WTC11 (cell line): ENCODE results near the gene MORC4. TPM values are rescaled to one million over a fixed set of nuclear protein-coding genes. Genes with fewer than 3 reads are reported as not detected.

ENCODE experiments used
- ATAC-seq: fragments of 200-7000 bp; cut with Tn5 transposase; 2 replicates; pipeline ENCODE4 v1.10.0; 2021; ENCODE audit warnings: mild to moderate bottlenecking, moderate library complexity
- CTCF ChIA-PET: fragments of 300-600 bp; sonication (Branson Sonifier 250); formaldehyde crosslinking; loops from one replicate; lab custom pipeline; 2021; ENCODE audit warnings: antibody characterized with exemption; lab: Charles Lee
- POLR2A ChIA-PET: fragments of 350-600 bp; sonication (Branson Sonifier 250); formaldehyde crosslinking; loops from one replicate; lab custom pipeline; 2021; ENCODE audit warnings: antibody characterized with exemption; lab: Charles Lee
- DNase-seq: peaks from one replicate; pipeline ENCODE4 v3.0.0; 2021; ENCODE audit warnings: low spot score
- H3K27ac Mint-ChIP-seq: 2 replicates; pipeline ENCODE4 v1.8.0; 2021; ENCODE audit warnings: mixed read lengths
- H3K27me3 Mint-ChIP-seq: 2 replicates; pipeline ENCODE4 v1.8.0; 2021; ENCODE audit warnings: low read depth, mild to moderate bottlenecking, moderate library complexity, mixed read lengths
- H3K36me3 Mint-ChIP-seq: 2 replicates; pipeline ENCODE4 v1.8.0; 2021; ENCODE audit warnings: mixed read lengths
- H3K4me1 Mint-ChIP-seq: 2 replicates; pipeline ENCODE4 v1.8.0; 2022; ENCODE audit warnings: mixed read lengths
- H3K4me3 Mint-ChIP-seq: 2 replicates; pipeline ENCODE4 v1.8.0; 2021; ENCODE audit warnings: mild to moderate bottlenecking, moderate library complexity, mixed read lengths
- H3K9me3 Mint-ChIP-seq: 2 replicates; pipeline ENCODE4 v1.8.0; 2021; ENCODE audit warnings: mixed read lengths
- EMX1 ChIP-seq: fragments of 250-450 bp; sonication (Bioruptor Pico); IDR thresholded peaks from 2 replicates; pipeline ENCODE4 v1.8.0; 2021; ENCODE audit warnings: mild to moderate bottlenecking
- ESRRA ChIP-seq: sonication (generic); formaldehyde crosslinking; IDR thresholded peaks from 2 replicates; pipeline ENCODE4 v1.8.1; 2022; ENCODE audit warnings: mild to moderate bottlenecking, missing genetic modification reagents, borderline replicate concordance
- JAZF1 ChIP-seq: fragments of 250-450 bp; sonication (Bioruptor Pico); IDR thresholded peaks from 2 replicates; pipeline ENCODE4 v1.9.0; 2021; ENCODE audit warnings: moderate library complexity, mild to moderate bottlenecking, inconsistent platforms
- JUN ChIP-seq: sonication (generic); formaldehyde crosslinking; IDR thresholded peaks from 2 replicates; pipeline ENCODE4 v1.8.0; 2023; ENCODE audit warnings: mild to moderate bottlenecking, missing genetic modification reagents
- NR2C2 ChIP-seq: sonication (generic); formaldehyde crosslinking; IDR thresholded peaks from 2 replicates; pipeline ENCODE4 v1.8.0; 2022; ENCODE audit warnings: mild to moderate bottlenecking, missing genetic modification reagents
- RELA ChIP-seq: sonication (generic); formaldehyde crosslinking; IDR thresholded peaks from 2 replicates; pipeline ENCODE4 v1.8.1; 2022; ENCODE audit warnings: missing genetic modification reagents, mild to moderate bottlenecking, borderline replicate concordance
- SOX15 ChIP-seq: fragments of 250-450 bp; sonication (Bioruptor Pico); IDR thresholded peaks from 2 replicates; pipeline ENCODE4 v1.9.0; 2021; ENCODE audit warnings: mild to moderate bottlenecking
- TEAD1 ChIP-seq: sonication (generic); formaldehyde crosslinking; IDR thresholded peaks from 2 replicates; pipeline ENCODE4 v1.8.0; 2022; ENCODE audit warnings: mild to moderate bottlenecking, missing genetic modification reagents
- ZNF263 ChIP-seq: sonication (generic); formaldehyde crosslinking; IDR thresholded peaks from 2 replicates; pipeline ENCODE4 v1.8.1; 2022; ENCODE audit warnings: low read depth, mild to moderate bottlenecking, moderate library complexity, missing genetic modification reagents
- ZNF317 ChIP-seq: sonication (generic); formaldehyde crosslinking; IDR thresholded peaks from 2 replicates; pipeline ENCODE4 v1.8.1; 2023; ENCODE audit warnings: low read depth, mild to moderate bottlenecking, moderate library complexity, missing genetic modification reagents, borderline replicate concordance
- ZNF396 ChIP-seq: fragments of 250-450 bp; sonication (Bioruptor Pico); IDR thresholded peaks from 2 replicates; pipeline ENCODE4 v1.8.0; 2021; ENCODE audit warnings: mild to moderate bottlenecking, moderate library complexity, borderline replicate concordance
- ZNF671 ChIP-seq: fragments of 250-450 bp; sonication (Bioruptor Pico); IDR thresholded peaks from 2 replicates; pipeline ENCODE4 v1.8.0; 2021; ENCODE audit warnings: mild to moderate bottlenecking
- total RNA-seq: library from RNA; stranded (reverse); gene quantifications from 3 replicates; pipeline ENCODE4 v1.2.3, GENCODE V29; 2021
- TF ChIP-seq, protein P1 (sequence below): sonication (generic); formaldehyde crosslinking; IDR thresholded peaks from 2 replicates; pipeline ENCODE4 v1.8.1; 2022; ENCODE audit warnings: low read depth, mild to moderate bottlenecking, moderate library complexity, missing genetic modification reagents, borderline replicate concordance
- TF ChIP-seq, protein P2 (sequence below): sonication (generic); formaldehyde crosslinking; IDR thresholded peaks from 2 replicates; pipeline ENCODE4 v1.8.0; 2022; ENCODE audit warnings: mild to moderate bottlenecking, missing genetic modification reagents
- TF ChIP-seq, protein P3 (sequence below): fragments of 250-450 bp; sonication (Bioruptor Pico); IDR thresholded peaks from 2 replicates; pipeline ENCODE4 v1.9.0; 2021; ENCODE audit warnings: mild to moderate bottlenecking
- TF ChIP-seq, protein P4 (sequence below): sonication (generic); formaldehyde crosslinking; IDR thresholded peaks from 2 replicates; pipeline ENCODE4 v1.8.1; 2023; ENCODE audit warnings: mild to moderate bottlenecking, missing genetic modification reagents
- TF ChIP-seq, protein P5 (sequence below): sonication (generic); formaldehyde crosslinking; IDR thresholded peaks from 2 replicates; pipeline ENCODE4 v1.8.0; 2023; ENCODE audit warnings: missing genetic modification reagents
- TF ChIP-seq, protein P6 (sequence below): sonication (generic); formaldehyde crosslinking; IDR thresholded peaks from 2 replicates; pipeline ENCODE4 v1.8.0; 2022; ENCODE audit warnings: mild to moderate bottlenecking, missing genetic modification reagents
- TF ChIP-seq, protein P7 (sequence below): sonication (generic); formaldehyde crosslinking; IDR thresholded peaks from 2 replicates; pipeline ENCODE4 v1.8.1; 2023; ENCODE audit warnings: mild to moderate bottlenecking, missing genetic modification reagents, borderline replicate concordance
- TF ChIP-seq, protein P8 (sequence below): sonication (generic); formaldehyde crosslinking; IDR thresholded peaks from 2 replicates; pipeline ENCODE4 v1.8.0; 2022; ENCODE audit warnings: missing genetic modification reagents

The MORC4 gene
- total RNA-seq, 1 experiment from 2014 or later: 4.6 TPM

DNA sequence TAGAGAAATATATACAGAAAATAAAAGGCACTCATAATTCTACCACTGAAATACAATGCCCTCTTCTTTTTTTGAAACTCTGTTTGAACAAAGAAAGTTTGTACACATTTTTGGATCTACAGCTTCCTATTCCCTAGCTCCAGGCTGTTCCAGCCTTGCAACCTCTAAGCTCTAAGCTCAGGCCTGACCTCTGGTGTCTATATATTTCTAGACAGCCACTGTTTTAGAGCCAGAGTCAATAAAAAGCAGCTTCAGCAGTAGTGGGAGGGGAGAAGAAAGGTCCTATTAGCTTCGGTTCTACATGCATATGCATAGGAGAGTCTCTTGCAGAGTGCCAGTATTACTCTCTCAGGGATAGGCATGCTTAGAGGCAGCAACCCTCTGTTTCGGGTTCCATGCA lies 40.1 kb downstream of the MORC4 start (continued):
- no peak for TF ChIP-seq RELA
- TF ChIP-seq, protein P1, sequence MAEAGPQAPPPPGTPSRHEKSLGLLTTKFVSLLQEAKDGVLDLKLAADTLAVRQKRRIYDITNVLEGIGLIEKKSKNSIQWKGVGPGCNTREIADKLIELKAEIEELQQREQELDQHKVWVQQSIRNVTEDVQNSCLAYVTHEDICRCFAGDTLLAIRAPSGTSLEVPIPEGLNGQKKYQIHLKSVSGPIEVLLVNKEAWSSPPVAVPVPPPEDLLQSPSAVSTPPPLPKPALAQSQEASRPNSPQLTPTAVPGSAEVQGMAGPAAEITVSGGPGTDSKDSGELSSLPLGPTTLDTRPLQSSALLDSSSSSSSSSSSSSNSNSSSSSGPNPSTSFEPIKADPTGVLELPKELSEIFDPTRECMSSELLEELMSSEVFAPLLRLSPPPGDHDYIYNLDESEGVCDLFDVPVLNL (CRISPR knock-in tag): no peak
- no peak for TF ChIP-seq SOX15 (CRISPR knock-in tag)
- no peak for TF ChIP-seq ZNF671
- TF ChIP-seq, protein P2, sequence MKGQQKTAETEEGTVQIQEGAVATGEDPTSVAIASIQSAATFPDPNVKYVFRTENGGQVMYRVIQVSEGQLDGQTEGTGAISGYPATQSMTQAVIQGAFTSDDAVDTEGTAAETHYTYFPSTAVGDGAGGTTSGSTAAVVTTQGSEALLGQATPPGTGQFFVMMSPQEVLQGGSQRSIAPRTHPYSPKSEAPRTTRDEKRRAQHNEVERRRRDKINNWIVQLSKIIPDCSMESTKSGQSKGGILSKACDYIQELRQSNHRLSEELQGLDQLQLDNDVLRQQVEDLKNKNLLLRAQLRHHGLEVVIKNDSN: no peak
- no peak for TF ChIP-seq JUN
- TF ChIP-seq, protein P3, sequence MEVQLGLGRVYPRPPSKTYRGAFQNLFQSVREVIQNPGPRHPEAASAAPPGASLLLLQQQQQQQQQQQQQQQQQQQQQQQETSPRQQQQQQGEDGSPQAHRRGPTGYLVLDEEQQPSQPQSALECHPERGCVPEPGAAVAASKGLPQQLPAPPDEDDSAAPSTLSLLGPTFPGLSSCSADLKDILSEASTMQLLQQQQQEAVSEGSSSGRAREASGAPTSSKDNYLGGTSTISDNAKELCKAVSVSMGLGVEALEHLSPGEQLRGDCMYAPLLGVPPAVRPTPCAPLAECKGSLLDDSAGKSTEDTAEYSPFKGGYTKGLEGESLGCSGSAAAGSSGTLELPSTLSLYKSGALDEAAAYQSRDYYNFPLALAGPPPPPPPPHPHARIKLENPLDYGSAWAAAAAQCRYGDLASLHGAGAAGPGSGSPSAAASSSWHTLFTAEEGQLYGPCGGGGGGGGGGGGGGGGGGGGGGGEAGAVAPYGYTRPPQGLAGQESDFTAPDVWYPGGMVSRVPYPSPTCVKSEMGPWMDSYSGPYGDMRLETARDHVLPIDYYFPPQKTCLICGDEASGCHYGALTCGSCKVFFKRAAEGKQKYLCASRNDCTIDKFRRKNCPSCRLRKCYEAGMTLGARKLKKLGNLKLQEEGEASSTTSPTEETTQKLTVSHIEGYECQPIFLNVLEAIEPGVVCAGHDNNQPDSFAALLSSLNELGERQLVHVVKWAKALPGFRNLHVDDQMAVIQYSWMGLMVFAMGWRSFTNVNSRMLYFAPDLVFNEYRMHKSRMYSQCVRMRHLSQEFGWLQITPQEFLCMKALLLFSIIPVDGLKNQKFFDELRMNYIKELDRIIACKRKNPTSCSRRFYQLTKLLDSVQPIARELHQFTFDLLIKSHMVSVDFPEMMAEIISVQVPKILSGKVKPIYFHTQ: no peak
- TF ChIP-seq, protein P4, sequence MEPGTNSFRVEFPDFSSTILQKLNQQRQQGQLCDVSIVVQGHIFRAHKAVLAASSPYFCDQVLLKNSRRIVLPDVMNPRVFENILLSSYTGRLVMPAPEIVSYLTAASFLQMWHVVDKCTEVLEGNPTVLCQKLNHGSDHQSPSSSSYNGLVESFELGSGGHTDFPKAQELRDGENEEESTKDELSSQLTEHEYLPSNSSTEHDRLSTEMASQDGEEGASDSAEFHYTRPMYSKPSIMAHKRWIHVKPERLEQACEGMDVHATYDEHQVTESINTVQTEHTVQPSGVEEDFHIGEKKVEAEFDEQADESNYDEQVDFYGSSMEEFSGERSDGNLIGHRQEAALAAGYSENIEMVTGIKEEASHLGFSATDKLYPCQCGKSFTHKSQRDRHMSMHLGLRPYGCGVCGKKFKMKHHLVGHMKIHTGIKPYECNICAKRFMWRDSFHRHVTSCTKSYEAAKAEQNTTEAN (CRISPR knock-in tag): no peak
- TF ChIP-seq ESRRA (CRISPR knock-in tag): no peak
- TF ChIP-seq JAZF1: no peak

DNA sequence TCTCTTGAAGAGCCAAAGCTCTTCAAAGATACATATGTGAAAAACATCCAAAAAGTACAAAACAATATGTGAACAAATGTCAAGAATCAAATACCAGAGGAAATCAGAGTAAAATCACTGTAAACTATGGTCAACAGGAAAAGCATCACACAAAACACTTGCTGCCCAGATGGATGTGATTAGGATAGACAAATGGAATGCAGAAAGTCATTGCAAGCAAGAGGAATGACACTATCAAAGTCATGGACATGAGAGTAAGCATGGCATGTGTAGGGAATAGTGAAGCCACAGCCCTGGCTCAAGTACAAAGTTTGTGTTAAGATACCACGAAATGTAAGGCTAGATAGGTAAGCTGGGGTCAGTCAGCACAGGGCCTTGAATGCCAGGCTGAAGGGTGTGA lies 42.2 kb downstream of the MORC4 start:
- Mint-ChIP-seq H3K36me3 (peaks cover 14% of the 10 kb centered on the region), H3K27ac (no peak overlapping the region), H3K4me3 (no peak overlapping the region), H3K4me1 (no peaks in the 10 kb centered on the region), H3K9me3 (no peaks in the 10 kb centered on the region), H3K27me3 (no peaks in the 10 kb centered on the region)
- CTCF ChIA-PET: interaction anchor here (5.4 kb wide), 1 partner anchor 64 kb away, joined by 54 read pairs; no protein-coding TSS in a partner anchor
- no peak for DNase-seq
- POLR2A ChIA-PET: no interaction called here
- no peak for ATAC-seq
- no peak for TF ChIP-seq SOX15 (CRISPR knock-in tag)
- TF ChIP-seq, protein P5, sequence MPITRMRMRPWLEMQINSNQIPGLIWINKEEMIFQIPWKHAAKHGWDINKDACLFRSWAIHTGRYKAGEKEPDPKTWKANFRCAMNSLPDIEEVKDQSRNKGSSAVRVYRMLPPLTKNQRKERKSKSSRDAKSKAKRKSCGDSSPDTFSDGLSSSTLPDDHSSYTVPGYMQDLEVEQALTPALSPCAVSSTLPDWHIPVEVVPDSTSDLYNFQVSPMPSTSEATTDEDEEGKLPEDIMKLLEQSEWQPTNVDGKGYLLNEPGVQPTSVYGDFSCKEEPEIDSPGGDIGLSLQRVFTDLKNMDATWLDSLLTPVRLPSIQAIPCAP (CRISPR knock-in tag): no peak
- TF ChIP-seq, protein P6, sequence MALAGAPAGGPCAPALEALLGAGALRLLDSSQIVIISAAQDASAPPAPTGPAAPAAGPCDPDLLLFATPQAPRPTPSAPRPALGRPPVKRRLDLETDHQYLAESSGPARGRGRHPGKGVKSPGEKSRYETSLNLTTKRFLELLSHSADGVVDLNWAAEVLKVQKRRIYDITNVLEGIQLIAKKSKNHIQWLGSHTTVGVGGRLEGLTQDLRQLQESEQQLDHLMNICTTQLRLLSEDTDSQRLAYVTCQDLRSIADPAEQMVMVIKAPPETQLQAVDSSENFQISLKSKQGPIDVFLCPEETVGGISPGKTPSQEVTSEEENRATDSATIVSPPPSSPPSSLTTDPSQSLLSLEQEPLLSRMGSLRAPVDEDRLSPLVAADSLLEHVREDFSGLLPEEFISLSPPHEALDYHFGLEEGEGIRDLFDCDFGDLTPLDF (CRISPR knock-in tag): no peak
- TF ChIP-seq TEAD1 (CRISPR knock-in tag): no peak
- TF ChIP-seq EMX1 (CRISPR knock-in tag): no peak
- TF ChIP-seq ZNF263 (CRISPR knock-in tag): no peak
- TF ChIP-seq, protein P7, sequence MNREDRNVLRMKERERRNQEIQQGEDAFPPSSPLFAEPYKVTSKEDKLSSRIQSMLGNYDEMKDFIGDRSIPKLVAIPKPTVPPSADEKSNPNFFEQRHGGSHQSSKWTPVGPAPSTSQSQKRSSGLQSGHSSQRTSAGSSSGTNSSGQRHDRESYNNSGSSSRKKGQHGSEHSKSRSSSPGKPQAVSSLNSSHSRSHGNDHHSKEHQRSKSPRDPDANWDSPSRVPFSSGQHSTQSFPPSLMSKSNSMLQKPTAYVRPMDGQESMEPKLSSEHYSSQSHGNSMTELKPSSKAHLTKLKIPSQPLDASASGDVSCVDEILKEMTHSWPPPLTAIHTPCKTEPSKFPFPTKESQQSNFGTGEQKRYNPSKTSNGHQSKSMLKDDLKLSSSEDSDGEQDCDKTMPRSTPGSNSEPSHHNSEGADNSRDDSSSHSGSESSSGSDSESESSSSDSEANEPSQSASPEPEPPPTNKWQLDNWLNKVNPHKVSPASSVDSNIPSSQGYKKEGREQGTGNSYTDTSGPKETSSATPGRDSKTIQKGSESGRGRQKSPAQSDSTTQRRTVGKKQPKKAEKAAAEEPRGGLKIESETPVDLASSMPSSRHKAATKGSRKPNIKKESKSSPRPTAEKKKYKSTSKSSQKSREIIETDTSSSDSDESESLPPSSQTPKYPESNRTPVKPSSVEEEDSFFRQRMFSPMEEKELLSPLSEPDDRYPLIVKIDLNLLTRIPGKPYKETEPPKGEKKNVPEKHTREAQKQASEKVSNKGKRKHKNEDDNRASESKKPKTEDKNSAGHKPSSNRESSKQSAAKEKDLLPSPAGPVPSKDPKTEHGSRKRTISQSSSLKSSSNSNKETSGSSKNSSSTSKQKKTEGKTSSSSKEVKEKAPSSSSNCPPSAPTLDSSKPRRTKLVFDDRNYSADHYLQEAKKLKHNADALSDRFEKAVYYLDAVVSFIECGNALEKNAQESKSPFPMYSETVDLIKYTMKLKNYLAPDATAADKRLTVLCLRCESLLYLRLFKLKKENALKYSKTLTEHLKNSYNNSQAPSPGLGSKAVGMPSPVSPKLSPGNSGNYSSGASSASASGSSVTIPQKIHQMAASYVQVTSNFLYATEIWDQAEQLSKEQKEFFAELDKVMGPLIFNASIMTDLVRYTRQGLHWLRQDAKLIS (CRISPR knock-in tag): no peak
- no peak for TF ChIP-seq ZNF396 (CRISPR knock-in tag)
- no peak for TF ChIP-seq NR2C2 (CRISPR knock-in tag)
- TF ChIP-seq, protein P4 (CRISPR knock-in tag): no peak
- no peak for TF ChIP-seq ZNF317
- TF ChIP-seq, protein P8, sequence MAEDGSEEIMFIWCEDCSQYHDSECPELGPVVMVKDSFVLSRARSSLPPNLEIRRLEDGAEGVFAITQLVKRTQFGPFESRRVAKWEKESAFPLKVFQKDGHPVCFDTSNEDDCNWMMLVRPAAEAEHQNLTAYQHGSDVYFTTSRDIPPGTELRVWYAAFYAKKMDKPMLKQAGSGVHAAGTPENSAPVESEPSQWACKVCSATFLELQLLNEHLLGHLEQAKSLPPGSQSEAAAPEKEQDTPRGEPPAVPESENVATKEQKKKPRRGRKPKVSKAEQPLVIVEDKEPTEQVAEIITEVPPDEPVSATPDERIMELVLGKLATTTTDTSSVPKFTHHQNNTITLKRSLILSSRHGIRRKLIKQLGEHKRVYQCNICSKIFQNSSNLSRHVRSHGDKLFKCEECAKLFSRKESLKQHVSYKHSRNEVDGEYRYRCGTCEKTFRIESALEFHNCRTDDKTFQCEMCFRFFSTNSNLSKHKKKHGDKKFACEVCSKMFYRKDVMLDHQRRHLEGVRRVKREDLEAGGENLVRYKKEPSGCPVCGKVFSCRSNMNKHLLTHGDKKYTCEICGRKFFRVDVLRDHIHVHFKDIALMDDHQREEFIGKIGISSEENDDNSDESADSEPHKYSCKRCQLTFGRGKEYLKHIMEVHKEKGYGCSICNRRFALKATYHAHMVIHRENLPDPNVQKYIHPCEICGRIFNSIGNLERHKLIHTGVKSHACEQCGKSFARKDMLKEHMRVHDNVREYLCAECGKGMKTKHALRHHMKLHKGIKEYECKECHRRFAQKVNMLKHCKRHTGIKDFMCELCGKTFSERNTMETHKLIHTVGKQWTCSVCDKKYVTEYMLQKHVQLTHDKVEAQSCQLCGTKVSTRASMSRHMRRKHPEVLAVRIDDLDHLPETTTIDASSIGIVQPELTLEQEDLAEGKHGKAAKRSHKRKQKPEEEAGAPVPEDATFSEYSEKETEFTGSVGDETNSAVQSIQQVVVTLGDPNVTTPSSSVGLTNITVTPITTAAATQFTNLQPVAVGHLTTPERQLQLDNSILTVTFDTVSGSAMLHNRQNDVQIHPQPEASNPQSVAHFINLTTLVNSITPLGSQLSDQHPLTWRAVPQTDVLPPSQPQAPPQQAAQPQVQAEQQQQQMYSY: no peak
- TF ChIP-seq JAZF1: no peak
